HG03280 (cell line): ENCODE measurements around the gene TEAD1.
A peak's percentile ranks its signal among the peaks of the same experiment; 100 is the strongest.

Source experiments
- ATAC-seq: cut with Tn5 transposase; IDR thresholded peaks from one replicate; pipeline ENCODE4 v1.9.1; 2021; ENCODE audit warnings: mild to moderate bottlenecking, moderate library complexity; ENCODE audit not compliant: unreplicated experiment

Gene TEAD1

DNA sequence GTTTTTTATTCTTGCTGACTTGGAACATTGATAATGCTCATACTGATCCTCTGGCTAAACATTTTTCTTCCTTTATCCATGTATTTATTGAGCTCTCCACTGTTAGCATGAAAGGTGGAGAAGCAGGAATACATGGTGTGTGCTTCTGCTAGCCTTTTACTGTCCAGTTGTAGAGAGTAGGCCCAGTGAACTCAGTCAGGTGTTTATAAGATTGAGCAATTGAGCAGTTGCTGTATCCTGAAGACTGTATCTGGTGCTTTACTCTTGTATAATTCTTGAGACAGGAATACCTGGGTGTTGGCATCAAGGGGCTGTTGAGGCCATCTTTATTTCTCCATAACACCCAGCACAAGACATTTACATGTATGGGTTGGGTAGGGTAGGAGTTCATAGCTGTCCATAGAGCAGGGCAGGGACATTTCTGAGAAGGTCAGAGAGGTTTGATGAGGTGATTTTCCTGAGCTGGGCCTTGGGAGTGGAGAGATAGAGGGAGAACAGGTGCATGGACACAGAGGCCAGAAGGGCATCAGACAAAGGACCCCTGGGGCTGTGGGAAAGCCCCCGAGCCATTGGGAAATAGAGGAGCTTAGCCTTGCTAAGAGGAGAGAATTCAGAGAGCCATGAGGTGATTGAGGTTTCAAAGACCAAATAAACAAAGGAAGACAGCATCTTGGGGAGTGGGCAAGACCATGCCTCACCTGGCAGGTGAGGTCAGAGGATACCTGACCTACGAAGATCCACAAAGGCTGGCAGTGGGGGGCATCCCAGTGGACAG, 155.5 kb downstream of the TEAD1 start:
- ATAC-seq, result no peak

DNA sequence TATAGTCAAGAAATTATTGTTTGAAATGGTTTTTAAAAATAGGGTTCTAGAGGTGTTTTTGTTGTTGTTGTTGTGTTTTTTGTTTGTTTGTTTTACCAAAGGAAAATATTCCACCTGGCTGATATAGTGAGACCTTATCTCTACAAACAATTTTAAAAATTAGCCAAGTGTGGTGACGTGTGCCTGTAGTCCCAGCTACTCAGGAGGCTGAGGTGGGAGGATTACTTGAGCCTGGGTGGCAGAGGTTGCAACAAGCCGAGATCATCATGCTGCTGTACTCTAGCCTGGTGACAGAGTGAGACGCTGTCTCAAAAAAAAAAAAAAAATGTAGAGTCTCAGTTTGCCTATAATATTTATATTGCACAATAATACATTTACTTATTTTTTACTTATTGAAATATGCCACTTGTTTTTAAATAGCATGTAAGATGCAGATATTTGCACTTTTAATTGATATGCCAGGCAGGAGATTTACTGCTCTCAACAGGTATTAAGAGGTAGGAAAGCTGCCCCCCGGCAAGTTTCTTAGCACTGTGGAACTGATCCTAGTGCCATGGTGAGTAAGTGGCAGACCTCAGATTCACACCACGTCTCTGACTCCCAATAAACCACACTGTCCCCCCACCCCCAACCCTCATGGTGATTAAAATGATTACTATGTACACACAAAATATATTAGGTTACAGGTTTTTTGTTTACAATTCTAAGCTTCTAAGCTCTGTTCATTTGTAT, 157.4 kb downstream of the TEAD1 start:
- no peak for ATAC-seq

DNA sequence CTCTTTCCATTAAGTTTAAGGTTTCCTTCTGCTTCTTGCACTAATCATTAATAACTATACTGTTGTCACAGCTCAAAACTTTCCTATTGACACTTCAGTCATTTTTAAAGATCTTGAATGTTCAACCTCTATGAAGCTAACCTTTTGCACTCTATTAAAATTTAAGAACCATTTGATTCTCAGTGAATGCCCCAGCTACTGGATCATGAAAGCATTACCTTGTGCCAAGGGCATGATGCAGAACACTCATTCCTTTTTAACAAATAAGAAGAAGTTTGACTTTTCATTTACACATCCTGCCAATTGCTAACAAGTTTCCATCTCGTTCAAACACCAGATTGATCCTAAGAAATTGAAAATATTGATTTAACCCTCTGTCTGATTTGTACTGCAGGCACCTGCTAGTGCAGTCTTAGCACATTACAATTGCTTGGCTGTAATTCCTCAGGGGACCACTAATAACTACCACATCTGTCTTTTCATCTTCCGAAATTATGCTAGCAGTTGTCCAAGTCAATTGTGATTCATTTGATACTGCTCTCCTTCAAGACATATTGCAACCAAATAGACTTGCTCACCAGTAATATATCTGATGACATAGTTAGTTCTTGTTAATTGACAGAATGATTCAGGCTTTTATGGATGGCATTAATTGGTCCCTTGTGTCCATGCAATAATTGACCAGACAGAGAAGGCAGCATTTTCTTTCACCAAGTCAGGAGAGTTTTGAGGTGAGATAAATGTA, 158.4 kb downstream of the TEAD1 start:
- no peak for ATAC-seq

DNA sequence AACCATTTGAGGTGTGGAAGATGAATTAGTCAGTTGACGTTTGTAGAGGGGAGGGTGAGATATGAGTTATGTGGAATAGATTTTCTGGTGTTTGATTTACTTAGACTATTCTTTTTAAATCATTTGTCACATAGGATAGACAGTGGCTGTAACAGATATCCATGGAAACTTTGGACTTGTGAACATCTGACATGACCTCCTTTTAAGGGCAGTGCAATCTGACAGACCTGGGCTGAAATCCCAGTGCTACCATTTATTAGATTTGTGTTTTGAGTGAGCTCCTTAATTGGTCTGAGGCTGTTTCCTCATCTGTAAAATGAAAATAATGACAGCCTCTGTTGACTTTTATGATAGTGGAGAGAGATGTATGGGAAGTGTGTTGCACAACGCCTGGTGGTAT, 159.9 kb downstream of the TEAD1 start:
- no peak for ATAC-seq

DNA sequence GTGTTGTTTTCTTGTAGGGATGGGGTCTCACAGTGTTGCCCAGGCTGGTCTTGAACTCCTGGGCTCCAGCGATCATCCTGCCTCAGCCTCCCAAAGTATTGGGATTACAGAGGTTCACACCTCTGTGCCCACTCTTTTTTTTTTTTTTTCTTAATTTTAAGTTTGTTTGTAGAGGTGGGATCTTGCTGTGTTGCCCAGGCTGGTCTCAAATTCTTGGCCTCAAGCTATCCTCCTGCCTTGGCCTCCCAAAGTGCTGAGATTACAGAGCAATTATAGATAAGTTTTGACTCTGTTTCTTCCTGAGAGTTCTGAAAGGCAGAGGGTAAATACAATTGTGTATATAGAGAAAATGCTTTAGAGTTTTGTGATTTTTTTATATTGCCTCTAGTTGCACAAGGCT, 160.4 kb downstream of the TEAD1 start:
- ATAC-seq, result no peak

DNA sequence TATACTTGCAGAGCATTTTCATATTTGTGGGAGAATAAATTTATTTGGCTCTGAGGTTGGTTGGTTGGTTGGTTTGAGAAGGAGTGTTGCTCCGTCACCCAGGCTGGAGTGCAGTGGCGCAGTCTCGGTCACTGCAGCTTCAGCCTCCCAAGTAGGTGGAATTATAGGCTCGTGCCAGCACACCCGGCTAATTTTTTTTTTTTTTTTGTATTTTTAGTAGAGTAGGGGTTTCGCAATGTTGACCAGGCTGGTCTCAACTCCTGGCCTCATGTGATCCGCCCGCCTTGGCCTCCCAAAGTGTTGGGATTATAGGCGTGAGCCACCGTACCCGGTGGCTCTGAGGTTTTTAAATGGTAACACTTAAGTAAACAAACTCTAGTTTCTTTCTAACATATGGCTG, 161.1 kb downstream of the TEAD1 start:
- no peak for ATAC-seq

DNA sequence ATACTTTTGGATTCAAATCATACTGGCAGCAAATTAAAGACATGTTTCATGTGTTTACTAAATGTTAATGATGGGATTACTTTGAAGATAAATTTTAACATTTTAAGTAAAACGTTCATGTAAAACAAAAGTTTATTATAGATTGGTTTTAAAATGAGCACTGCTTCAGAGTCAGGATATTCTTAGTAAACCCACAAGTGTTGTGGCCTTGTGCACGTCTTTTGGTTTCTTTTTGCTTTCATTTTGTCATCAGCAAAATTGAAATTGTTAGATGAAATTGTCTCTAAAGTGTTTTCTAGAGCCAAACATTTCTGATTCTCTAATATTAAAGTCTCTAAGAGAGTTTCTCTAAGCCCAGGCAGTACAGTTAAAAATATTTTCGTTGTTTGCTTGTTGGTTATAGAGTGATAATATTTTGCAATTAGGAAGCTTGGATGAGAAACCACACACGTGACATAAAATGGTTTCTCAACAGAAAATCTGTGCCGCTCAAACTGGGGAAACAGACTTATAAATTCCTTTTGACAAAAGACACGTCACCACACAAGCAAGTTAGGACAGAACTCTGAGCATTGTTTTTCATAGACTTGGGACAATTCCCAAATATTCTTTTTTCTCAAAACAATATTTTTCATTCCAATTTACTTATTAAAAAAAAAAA, 164.4 kb downstream of the TEAD1 start:
- no peak for ATAC-seq

DNA sequence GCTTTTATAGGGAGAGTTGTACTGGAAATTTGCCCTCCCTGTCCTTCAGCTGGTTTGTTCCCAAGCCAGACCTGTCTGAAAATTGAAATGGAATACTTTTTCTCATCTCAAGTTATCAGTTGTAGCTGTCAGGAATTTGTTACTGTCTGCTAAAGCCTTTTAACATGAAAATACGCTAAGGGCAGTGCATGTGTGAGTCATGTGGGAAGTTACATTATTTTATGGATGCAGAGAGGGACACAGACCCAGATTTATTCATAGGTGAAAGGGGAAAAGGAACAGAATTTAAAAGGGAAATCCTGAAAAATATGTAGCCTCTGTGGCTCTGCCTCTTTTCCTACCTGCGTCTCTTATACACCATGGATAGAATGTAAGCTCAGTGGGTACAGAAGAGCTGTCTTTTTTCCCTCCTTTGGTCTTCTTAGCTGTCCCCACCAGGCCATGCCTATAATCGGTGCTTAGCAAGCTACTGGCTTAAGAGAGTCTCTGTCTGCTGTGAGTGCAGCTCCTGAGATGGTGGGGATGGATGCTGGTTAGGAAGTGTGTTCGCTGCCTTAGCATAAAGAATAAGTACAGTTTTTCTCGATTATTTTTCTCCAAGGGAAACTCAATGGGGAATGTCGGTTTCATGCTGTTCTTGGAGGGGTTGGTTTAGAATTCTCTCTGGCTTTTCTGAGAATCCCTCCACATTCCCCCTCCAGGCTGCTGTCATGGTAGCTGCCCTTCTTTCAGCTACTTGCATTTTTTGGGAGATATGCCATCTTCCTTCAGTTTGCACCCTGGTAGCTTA, 166.8 kb downstream of the TEAD1 start:
- ATAC-seq, result no peak

DNA sequence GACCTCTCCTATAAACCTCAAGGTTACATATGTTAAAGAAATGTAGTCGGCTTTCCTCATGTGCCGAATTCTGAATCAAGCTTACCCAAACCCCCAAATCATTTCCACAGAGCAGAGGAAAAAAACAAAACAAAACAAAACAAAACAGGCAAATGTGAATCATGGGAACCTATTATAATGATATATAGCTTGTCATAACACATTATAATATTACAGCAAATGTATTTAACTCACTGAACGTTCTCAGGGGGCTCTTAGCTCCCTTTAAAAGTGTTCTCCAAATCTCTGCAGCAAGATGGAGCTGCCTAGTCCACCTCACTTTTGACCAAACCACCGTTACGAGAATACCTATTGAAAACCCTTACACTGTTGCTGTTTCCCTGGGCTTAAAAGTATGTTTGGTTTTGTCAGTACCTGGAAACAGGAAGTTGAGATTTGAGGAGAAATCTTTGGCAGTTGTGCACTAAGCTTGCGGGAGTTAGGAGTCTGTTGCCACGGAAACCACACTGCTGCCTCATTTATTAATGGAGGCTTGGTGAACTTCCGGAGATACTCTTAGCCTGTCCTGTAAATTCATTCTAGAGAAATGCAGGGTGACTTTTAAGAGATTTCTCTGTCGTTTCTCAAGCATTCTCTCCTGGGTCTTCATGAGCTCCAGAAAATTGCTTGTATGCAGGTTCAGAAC, 167.9 kb downstream of the TEAD1 start:
- peak; percentile 51 for ATAC-seq

DNA sequence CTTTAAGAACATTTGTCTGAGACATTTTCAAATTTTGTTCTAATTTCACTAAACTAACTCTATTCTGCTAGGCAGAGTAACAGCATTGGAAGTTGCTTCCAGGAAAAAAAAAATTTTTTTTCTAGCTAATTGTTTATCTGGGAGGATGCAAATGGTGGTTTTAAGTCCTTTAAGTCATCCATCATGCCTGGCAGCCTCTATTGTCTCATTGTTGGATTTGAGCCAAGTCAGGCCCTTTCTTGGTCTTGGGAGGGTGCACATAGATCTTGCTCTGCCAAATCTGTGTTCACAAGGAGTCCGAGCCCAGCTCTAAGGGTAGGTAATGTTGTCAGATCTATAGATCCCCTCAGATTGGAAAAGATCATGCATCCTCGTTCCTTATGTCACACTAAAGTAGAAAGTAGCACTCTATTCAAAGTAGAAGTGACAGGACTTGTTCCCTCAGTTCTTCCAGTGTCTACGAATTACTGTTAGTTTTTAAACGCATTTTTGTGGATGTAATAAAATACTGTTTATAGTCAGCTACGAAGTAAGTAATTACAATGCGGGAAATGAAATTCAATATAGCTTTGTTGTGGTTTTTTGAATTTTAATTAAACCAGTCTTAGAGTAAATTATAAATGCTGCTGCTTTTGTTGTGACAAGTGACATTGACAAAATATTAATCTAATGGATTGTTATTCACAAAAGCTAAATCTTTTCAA, 168.9 kb downstream of the TEAD1 start:
- ATAC-seq, result no peak

DNA sequence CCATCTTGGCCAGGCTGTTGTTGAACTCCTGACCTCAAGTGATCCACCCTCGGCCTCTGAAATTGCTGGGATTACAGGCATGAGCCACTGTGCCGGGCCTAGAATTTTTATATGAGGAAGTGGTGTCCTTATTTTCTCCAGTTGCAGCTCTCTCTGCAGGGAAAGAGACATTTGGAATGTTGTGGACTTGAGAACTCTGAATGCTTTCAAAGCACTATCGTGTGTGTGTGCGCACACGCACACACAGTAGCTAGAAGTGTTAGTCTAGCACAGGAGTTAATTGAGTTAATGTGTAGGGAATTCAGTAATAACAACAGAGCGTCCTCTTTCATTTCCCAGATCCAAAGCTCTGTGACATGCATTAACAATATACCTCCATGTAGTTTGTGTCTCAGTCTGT, 170.9 kb downstream of the TEAD1 start:
- no peak for ATAC-seq

DNA sequence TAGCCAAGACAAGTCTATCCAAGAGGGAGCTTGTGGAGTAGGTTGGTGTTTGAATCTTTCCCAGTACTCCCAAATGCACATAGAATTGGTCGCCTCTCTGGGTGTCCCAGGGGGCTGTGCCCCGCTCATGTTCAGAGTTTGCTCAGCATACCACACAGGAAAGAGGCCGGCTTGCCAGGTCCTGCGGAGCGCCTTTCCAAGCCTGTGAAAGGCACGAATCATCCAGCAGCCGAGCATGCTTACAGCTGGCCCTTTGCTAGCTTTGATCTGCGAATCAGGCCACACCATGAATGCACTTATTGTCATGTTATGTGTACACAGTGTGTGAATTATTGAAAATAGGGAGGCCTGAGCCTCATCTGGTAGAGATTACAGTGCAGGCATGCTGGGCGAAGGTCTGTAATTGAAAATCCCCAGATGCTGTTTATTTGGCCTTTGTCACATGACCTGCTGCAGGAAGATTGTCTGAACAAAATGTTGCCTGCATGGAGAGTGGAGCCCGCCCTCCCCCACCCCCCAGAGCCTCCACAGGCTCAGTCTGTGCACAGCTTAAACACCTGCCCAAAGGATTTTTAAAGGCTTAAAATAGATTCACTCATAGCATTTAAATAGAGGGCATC, 171.6 kb downstream of the TEAD1 start:
- ATAC-seq, result no peak

DNA sequence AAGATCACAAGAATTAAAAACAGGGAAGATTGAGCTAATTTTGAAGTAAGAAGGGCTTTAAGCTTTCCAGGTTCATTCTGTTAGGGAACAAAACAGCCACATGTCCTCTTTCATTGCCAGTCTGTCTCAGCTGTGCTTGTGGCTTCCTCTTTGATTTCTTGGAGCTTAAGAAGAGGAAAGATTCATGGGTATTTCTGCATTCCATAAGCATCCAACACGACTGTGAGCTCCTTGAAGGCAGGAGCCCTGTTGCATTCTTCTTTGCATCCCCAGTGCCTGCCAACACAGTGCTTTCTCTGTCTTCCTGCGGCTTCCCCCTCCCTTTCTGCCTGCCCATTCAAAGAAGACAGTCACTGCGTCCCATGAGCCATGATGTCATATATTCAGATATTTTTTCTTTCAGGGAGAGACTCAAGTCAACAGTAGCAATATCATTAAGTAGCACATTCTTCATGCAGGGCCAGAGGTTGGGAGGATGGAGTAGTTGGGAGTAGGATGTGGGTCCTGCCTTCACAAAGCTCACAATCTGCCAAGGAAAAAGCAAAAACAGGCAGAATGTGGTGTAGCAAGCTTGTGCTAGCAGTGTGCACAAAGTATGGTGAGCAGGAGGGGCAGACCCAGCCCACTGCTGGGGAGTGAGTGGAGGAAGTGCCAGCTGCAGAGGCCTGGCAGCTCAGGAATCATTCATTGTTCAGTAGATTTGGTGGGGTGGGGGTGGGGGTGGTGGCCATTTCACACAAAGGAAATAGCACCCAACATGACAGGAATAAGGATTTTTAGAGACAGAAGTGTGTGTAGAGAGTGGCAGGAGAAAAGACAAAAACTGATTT, 172.8 kb downstream of the TEAD1 start:
- ATAC-seq, result no peak

DNA sequence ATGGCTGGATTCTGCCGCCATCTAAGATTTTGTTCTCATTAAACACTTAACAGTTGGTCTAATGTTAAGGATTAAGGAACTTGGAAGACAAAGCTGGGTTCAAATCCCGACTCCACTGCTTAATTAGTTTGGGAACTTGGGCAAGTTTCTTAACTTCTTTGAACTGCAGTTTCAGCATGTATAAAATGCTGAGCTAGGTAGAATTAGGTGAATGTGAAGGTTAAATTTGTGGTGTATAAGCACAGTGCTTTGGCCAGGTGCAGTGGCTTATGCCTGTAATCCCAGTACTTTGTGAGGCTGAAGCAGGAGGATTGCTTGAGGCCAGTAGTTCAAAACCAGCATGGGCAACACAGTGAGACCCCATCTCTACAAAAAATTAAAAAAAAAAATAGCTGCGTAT, 174.2 kb downstream of the TEAD1 start:
- ATAC-seq, result no peak

DNA sequence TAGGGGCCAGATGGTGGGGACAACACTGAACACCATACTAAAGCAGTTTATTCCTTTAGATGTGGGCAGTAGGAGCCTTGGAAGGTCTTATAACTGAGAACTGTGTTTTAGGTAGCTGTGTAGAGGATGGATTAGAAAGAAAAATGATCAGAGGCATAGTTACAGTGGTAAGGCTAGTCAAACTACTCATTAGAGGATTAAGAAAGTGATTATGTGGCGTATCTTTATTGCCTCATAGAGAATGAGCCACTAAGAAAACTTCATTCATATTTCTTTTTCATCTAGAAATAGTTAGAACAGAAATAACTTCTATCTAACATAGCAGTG, 179.1 kb downstream of the TEAD1 start:
- ATAC-seq, result no peak

DNA sequence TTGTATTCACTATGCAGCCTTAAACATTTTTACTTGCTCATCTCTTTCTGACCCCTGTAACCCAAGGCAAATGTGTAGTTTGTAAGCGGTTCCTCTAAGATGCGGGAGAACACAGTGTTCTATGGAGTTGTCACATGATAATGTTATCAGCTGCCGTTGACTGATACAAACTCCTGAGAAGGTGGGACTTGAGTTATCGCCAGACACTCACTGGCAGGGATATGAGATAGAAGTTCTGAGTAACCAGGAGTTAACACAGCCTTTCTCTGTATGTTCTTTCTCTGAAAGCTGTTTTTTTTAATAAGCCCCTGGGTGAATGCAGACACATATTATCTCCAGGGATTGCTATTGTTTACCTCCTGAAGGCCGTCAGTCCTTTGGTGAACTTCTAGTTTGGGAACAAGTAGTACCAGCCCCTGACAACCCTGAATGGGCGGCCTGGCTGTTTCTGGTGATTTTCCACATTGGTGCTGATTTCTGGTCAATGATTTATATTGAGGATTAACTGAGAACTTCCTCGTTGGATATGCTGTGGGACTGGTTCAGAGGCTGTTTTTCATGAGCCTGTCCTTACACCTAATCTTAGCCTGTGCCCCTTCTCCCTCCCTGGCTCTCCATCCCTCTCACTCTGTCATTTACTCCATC, 179.6 kb downstream of the TEAD1 start:
- ATAC-seq, result no peak

DNA sequence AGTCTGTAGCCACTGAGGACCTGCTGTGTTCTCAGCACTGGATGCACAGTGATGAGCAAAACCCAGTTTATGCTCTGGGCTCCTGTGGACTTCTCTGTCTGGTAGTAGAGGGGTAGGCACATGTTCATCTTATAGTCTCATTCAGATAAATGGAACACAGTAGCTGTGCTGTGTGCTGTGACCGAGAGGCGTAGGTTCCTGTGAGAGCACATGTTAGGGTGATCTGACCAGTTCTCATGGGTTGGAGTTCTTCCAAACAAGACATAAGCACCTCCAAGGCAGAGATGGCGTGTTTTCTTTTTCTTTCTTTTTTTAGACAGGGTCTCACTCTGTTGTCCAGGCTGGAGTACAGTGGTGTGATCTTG, 180.1 kb downstream of the TEAD1 start:
- no peak for ATAC-seq

DNA sequence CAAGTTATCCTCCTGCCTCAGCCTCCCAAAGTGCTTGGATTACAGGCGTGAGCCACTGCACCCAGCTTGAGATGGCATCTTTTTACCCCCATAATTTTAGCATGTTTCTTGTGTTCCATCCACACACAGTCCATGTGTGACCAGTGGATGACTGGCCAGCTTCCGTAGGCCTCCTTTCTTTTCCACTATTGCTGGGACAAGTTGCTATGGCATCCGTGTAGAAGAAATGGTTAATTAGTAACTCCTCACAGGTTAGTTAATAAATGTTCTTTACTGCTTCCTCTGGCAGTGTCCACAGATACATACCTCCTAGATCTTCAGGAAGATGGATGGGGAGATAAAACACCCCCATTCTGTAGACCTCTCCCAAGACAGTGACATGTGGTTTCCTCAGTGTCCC, 180.6 kb downstream of the TEAD1 start:
- no peak for ATAC-seq
